ENCODE measurements around the gene SCLY.
"Not testable (repeated sequence)": the region's sequence is repeated elsewhere in the genome, so short reads cannot be mapped to it uniquely, and the experiment has no call there.

The SCLY gene

GRCh38 chr2:238042090-238042489 lies 18.7 kb upstream of the SCLY start:
- DNase-seq: no peak

- no peak for DNase-seq
Measured at GRCh38 chr2:238042849-238043584, 17.8 kb upstream of the SCLY start.

GRCh38 chr2:238043851-238044250 lies 16.9 kb upstream of the SCLY start:
- no peak for DNase-seq

GRCh38 chr2:238045575-238045974 lies 15.2 kb upstream of the SCLY start:
- no peak for DNase-seq

- no peak for DNase-seq
Measured at GRCh38 chr2:238046725-238047270, 14.0 kb upstream of the SCLY start.

GRCh38 chr2:238053191-238053776 lies 7.5 kb upstream of the SCLY start:
- no peak for DNase-seq

- no peak for DNase-seq
Measured at GRCh38 chr2:238055841-238056240, 5.0 kb upstream of the SCLY start.

- not testable (repeated sequence) for DNase-seq
Measured at GRCh38 chr2:238057696-238058575, 2.9 kb upstream of the SCLY start.

GRCh38 chr2:238059505-238059904 lies 1.3 kb upstream of the SCLY start:
- no peak for DNase-seq

GRCh38 chr2:238060096-238060541 lies 682 bp upstream of the SCLY start:
- peak; percentile 13 for DNase-seq

GRCh38 chr2:238061315-238062202 lies 758 bp downstream of the SCLY start:
- peak; percentile 24 for DNase-seq

GRCh38 chr2:238063414-238064189 lies 2.8 kb downstream of the SCLY start:
- no peak for DNase-seq

GRCh38 chr2:238064376-238064775 lies 3.6 kb downstream of the SCLY start:
- no peak for DNase-seq

- DNase-seq: no peak
Measured at GRCh38 chr2:238065071-238065846, 4.5 kb downstream of the SCLY start.

GRCh38 chr2:238066218-238066617 lies 5.4 kb downstream of the SCLY start:
- no peak for DNase-seq

GRCh38 chr2:238066718-238067117 lies 5.9 kb downstream of the SCLY start:
- not testable (repeated sequence) for DNase-seq

- no peak for DNase-seq
Measured at GRCh38 chr2:238067939-238068338, 7.1 kb downstream of the SCLY start.

- DNase-seq: no peak
Measured at GRCh38 chr2:238069021-238069709, 8.4 kb downstream of the SCLY start.

- no peak for DNase-seq
Measured at GRCh38 chr2:238069877-238070276, 9.1 kb downstream of the SCLY start.

- DNase-seq: no peak
Measured at GRCh38 chr2:238075397-238075796, 14.6 kb downstream of the SCLY start.
